ENCODE results near the gene KRT75. TPM values are rescaled to one million over a fixed set of nuclear protein-coding genes. Genes with fewer than 3 reads are reported as not detected.

KRT75 gene
- total and polyA plus RNA-seq, 2 donors (not counting 3 experiments of a cell fraction or from before 2014, with no cell fraction given): not detected

- Histone ChIP-seq H3K4me3 (replicated peaks in 1 of 3; ENCODE audit: insufficient read depth in 1 of 3, low read depth in 1 of 3, low read length in 3 of 3) (no peak overlapping the region), H3K4me1 (ENCODE audit: control insufficient read depth, extremely low read depth, insufficient read depth, low read length) (no peaks in the 10 kb centered on the region), H3K9ac (replicated peaks; ENCODE audit: extremely low read depth, insufficient read depth, low read length) (no peak overlapping the region), H3K27ac (ENCODE audit: insufficient read depth, low read depth, low read length) (no peak overlapping the region), H3K9me3 (replicated peaks; ENCODE audit: control insufficient read depth, insufficient read depth, low read length) (no peaks in the 10 kb centered on the region), H3K79me2 (ENCODE audit: control insufficient read depth, insufficient read depth, low read length) (no peaks in the 10 kb centered on the region), H3K9me1 (replicated peaks; ENCODE audit: control insufficient read depth, extremely low read depth, insufficient read depth, low read length) (no peaks in the 10 kb centered on the region), H3K4me2 (ENCODE audit: insufficient read depth, low read length) (no peak overlapping the region), H4K20me1 (replicated peaks; ENCODE audit: control insufficient read depth, extremely low read depth, insufficient read depth, low read length) (no peaks in the 10 kb centered on the region), H2AFZ (ENCODE audit: low read depth, low read length) (no peak overlapping the region), H3K36me3 (ENCODE audit: control insufficient read depth in 2 of 2, extremely low read depth in 1 of 2, insufficient read depth in 2 of 2, low read length in 2 of 2) (no peaks in the 10 kb centered on the region), H3K27me3 (ENCODE audit: control insufficient read depth in 2 of 2, insufficient read depth in 2 of 2, low read length in 2 of 2) (no peaks in the 10 kb centered on the region)
- dilution Hi-C loops (cut with MboI; ENCODE audit: extremely low pct_ligation_motif_present, low sequenced_read_pairs) (no loop called here), intact Hi-C loops (cut with micrococcal nuclease) (no loop called here)
- FAIRE-seq (no peak), DNase-seq (ENCODE audit: low read depth, low spot score) (no peak)
- POLR2A ChIA-PET: no interaction called here
- CTCF ChIA-PET: no interaction called here
- TF ChIP-seq CTCF (IDR thresholded peaks at IDR 0.05; ENCODE audit: extremely low read depth in 1 of 2, insufficient read depth in 1 of 2, low read depth in 1 of 2, low read length in 2 of 2): no peak
- no peak for TF ChIP-seq POLR2A (IDR thresholded peaks at IDR 0.05; ENCODE audit: low read depth, low read length)
- no peak for TF ChIP-seq MAX (IDR thresholded peaks at IDR 0.05; ENCODE audit: insufficient read depth, insufficient read length)
- no peak for TF ChIP-seq POLR2AphosphoS5 (IDR thresholded peaks at IDR 0.05; ENCODE audit: insufficient read depth, low read depth, low read length)
- no peak for TF ChIP-seq JUN (IDR thresholded peaks at IDR 0.05; ENCODE audit: borderline replicate concordance, insufficient read depth, insufficient read length, low read depth)
- no peak for TF ChIP-seq FOS (IDR thresholded peaks at IDR 0.05; ENCODE audit: borderline replicate concordance, insufficient read depth, low read length)
- TF ChIP-seq GATA2 (IDR thresholded peaks at IDR 0.05; ENCODE audit: insufficient read depth, insufficient read length, low read depth, low read length): no peak
- no peak for TF ChIP-seq MYC (IDR thresholded peaks at IDR 0.05; ENCODE audit: low read depth, low read length)
- no peak for TF ChIP-seq EZH2 (IDR thresholded peaks at IDR 0.05; ENCODE audit: borderline replicate concordance, low read depth, low read length, severe bottlenecking)
- no TSS peak for BruUV-seq (replicated peaks)
Observed at GRCh38 chr12:52433501-52434080, 580 bp downstream of the KRT75 start.

Measured in endothelial cell of umbilical vein (primary cell).